ENCODE measurements around the gene GCN1. TPM values are rescaled to one million over a fixed set of nuclear protein-coding genes. Genes with fewer than 3 reads are reported as not detected.
A peak's percentile ranks its signal among the peaks of the same experiment; 100 is the strongest.

GCN1 gene
- total RNA-seq, 1 experiment from 2014 or later: 254 TPM

DNA sequence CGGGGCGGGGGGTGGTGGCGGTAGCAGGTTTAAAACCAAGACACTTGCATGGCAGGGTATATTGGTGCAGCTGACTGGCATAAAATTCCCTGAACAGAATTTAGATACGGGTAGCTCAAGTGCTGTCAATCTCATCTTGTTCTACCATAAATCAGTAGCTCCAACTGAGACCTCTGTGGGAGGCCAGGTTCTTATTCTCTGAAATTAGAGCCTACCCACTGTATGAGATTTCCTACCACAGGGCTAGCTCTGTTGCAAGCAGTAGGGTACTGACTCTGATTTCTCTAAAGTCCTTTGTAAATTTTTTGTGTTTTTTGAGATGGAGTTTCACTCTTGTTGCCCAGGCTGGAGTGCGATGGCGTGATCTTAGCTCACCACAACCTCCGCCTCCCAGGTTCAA, 9.7 kb upstream of the GCN1 start:
- peaks cover 15% of the 10 kb centered on the region for H4K20me1 ChIP-seq (ENCODE audit: low read length)
- no peaks in the 10 kb centered on the region for H3K9me2 ChIP-seq (replicated peaks; ENCODE audit: low read length)
- no peak overlapping the region for H3K9ac ChIP-seq (ENCODE audit: low read length)
- peaks cover 15% of the 10 kb centered on the region for H3K36me3 ChIP-seq (ENCODE audit: low read depth, low read length)
- DNase-seq (no peak), ATAC-seq (no peak)
- H3K4me3 ChIP-seq (ENCODE audit: low read length): no peak overlapping the region
- peaks cover 11% of the 10 kb centered on the region for H3K4me1 ChIP-seq (ENCODE audit: insufficient read depth, low read length)
- POLR2A ChIA-PET (ENCODE audit: unreplicated experiment): interaction anchor here (0.7 kb wide), 1 partner anchor 27 kb away, joined by 10 read pairs; no protein-coding TSS in a partner anchor
- peaks cover 28% of the 10 kb centered on the region for H3K79me2 ChIP-seq (ENCODE audit: low read length)
- H3K27me3 ChIP-seq (ENCODE audit: low read length): no peaks in the 10 kb centered on the region
- CTCF ChIA-PET: no interaction called here
- H3F3A ChIP-seq (ENCODE audit: low read length, unreplicated experiment): peaks cover 20% of the 10 kb centered on the region
- H3K27ac ChIP-seq (ENCODE audit: low read length): no peak overlapping the region
- no peaks in the 10 kb centered on the region for H3K9me3 ChIP-seq (ENCODE audit: low read length)
- intact Hi-C loops (cut with micrococcal nuclease): no loop called here
- TF ChIP-seq EZH2 (IDR thresholded peaks at IDR 0.05; ENCODE audit: low read length, unreplicated experiment) (no peak), EZH2phosphoT487 (IDR thresholded peaks at IDR 0.05; ENCODE audit: borderline replicate concordance, low read length) (no peak)
- TF ChIP-seq, protein P1, sequence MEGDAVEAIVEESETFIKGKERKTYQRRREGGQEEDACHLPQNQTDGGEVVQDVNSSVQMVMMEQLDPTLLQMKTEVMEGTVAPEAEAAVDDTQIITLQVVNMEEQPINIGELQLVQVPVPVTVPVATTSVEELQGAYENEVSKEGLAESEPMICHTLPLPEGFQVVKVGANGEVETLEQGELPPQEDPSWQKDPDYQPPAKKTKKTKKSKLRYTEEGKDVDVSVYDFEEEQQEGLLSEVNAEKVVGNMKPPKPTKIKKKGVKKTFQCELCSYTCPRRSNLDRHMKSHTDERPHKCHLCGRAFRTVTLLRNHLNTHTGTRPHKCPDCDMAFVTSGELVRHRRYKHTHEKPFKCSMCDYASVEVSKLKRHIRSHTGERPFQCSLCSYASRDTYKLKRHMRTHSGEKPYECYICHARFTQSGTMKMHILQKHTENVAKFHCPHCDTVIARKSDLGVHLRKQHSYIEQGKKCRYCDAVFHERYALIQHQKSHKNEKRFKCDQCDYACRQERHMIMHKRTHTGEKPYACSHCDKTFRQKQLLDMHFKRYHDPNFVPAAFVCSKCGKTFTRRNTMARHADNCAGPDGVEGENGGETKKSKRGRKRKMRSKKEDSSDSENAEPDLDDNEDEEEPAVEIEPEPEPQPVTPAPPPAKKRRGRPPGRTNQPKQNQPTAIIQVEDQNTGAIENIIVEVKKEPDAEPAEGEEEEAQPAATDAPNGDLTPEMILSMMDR (conservative IDR thresholded peaks at IDR 0.05; ENCODE audit: low read depth, low read length): no peak
- no peak overlapping the region for H2AFZ ChIP-seq (ENCODE audit: low read length)
- BruUV-seq (replicated peaks): no TSS peak
- no peak overlapping the region for H3K4me2 ChIP-seq (ENCODE audit: low read length)

DNA sequence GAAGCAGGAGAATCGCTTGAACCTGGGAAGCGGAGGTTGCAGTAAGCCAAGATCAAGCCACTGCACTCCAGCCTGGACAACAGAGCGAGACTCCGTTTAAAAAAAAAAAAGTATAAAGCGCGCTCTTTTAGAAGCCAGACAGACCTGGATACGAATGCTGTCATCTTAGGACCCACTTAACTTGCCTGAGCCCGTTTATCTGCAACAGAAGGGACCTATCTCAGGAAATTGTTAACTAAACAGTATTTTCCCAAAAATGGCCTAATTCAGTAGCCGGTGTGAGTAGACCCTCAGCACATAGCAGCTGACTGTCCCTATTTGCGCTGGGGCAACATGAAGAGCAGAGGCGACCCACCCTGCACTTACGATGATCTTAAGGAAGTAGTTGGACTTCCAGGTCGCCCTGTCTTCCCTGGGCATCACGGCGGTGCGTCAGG, 5.9 kb upstream of the GCN1 start:
- TSS peak; percentile 47 for BruUV-seq (replicated peaks)
- H3K36me3 ChIP-seq (ENCODE audit: low read depth, low read length): peaks cover 45% of the 10 kb centered on the region

More for the DNA sequence above, 5.9 kb upstream of the GCN1 start:
- no peak for ATAC-seq
- no peak for TF ChIP-seq EZH2 (IDR thresholded peaks at IDR 0.05; ENCODE audit: low read length, unreplicated experiment)
- TF ChIP-seq, protein P1 (conservative IDR thresholded peaks at IDR 0.05; ENCODE audit: low read depth, low read length): no peak
- no peak for TF ChIP-seq EZH2phosphoT487 (IDR thresholded peaks at IDR 0.05; ENCODE audit: borderline replicate concordance, low read length)
- intact Hi-C loops (cut with micrococcal nuclease): no loop called here
- no peaks in the 10 kb centered on the region for H3K9me3 ChIP-seq (ENCODE audit: low read length)
- H2AFZ ChIP-seq (ENCODE audit: low read length): no peak overlapping the region
- no peak for DNase-seq
- peak overlapping the region; percentile 76 for H3K4me3 ChIP-seq (ENCODE audit: low read length)
- POLR2A ChIA-PET (ENCODE audit: unreplicated experiment): interaction anchor here (1.2 to 1.6 kb wide), 4 partner anchors 37 to 91 kb away, joined by 8 to 47 read pairs (median 28); partner anchors contain the start of gene RNU4-2
- H3F3A ChIP-seq (ENCODE audit: low read length, unreplicated experiment): peaks cover 44% of the 10 kb centered on the region
- no peaks in the 10 kb centered on the region for H3K9me2 ChIP-seq (replicated peaks; ENCODE audit: low read length)
- H3K27me3 ChIP-seq (ENCODE audit: low read length): no peaks in the 10 kb centered on the region
- peak overlapping the region; percentile 67 for H3K27ac ChIP-seq (ENCODE audit: low read length)
- peaks cover 49% of the 10 kb centered on the region for H3K4me1 ChIP-seq (ENCODE audit: insufficient read depth, low read length)
- H4K20me1 ChIP-seq (ENCODE audit: low read length): peaks cover 46% of the 10 kb centered on the region
- peak overlapping the region; percentile 94 for H3K4me2 ChIP-seq (ENCODE audit: low read length)
- H3K79me2 ChIP-seq (ENCODE audit: low read length): peaks cover 57% of the 10 kb centered on the region
- CTCF ChIA-PET: interaction anchor here (1.3 kb wide), 1 partner anchor 67 kb away, joined by 3 read pairs; no protein-coding TSS in a partner anchor
- H3K9ac ChIP-seq (ENCODE audit: low read length): peak overlapping the region; percentile 98

Measured in PC-3 (cell line).